GM19035 (cell line): ENCODE measurements around the gene LRWD1.
"Not testable (repeated sequence)": the region's sequence is repeated elsewhere in the genome, so short reads cannot be mapped to it uniquely, and the experiment has no call there.

Experiments used
- ATAC-seq: cut with Tn5 transposase; IDR thresholded peaks from one replicate; pipeline ENCODE4 v1.9.1; 2021; ENCODE audit not compliant: unreplicated experiment

The LRWD1 gene

DNA sequence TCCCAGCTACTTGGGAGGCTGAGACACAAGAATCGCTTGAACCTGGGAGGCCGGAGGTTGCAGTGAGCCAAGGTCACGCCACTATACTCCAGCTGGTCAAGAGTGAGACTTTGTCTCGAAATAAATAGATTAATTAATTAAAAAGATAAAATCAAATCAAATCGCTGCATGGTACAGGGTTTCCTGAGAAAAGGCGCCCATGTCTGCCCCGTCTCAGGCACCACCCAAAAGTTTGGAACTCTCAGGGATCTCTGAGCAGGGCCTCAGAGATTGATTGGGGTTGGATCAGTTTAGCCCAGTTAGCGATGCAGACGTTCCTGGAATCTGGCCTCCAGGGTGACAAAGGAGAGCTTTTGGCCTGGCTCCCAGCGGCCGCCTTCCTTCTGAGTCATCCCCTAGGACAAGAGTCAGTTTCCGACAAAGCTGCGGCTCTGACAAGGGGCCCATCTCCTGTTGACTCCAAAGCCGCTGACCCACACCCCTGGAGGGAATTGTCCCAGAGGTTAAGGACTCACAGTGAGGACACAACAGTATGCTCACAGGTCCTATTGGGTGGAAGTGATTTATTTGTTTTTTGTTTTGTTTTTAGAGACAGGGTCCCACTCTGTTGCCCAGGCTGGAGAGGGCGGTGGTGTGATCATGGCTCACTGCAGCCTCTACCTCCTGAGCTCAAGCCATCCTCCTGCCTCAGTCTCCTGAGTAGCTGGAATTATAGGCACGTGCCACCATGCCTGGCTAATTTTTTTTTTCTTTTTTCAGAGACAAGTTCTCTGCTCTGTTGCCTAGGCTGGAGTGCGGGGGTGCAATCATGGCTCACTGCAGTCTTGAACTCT is 24.6 kb upstream of the LRWD1 start:
- ATAC-seq = no peak

DNA sequence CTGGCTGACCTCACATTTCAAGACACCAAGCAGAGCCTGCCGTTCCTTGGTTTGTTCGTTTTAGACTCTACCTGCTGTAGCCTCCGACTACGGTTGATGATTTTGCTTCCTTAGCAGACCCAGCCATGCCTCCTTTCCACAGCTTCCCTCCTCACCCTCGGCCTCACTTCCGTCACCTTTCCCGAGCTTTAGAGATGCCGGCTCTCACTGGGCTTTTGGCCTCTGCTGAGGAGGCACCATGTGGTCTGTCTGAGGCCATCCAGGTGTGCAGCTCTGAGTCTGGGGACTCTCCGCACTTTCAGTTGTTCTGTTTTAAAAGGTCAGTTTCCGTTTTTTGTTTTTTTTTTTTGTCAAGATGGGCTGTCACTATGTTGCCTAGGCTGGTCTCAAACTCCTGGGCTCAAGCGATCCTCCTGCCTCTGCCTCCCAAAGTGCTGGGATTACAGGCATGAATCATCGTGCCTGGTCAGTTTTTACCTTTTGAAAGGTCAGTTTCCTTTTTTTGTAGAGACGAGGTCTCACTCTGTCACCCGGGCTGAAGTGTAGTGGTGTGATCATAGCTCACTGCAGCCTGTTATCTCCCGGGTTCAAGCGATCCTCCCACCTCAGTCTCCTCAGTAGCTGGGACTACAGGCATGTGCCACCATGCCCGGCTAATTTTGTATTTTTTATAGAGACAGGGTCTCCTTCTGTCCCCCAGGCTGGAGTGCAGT is 19.7 kb upstream of the LRWD1 start:
- peak; percentile 55 for ATAC-seq

DNA sequence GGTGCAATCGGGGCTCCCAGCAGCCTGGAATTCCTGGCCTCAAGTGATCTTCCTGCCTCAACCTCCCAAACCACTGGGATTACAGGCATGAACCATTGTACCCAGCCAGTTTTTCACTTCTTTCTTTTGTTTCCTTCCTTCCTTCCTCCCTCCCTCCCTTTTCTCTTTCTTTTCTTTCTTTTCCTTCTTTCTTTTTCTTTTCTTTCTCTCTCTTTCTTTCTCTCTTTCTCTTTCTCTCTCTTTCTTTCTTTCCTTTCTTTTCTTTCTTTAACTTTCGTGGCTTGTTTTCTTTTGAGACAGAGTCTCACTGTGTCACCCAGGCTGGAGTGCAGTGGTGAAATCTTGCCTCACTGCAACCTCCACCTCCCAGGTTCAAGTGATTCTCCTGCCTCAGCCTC is 19.1 kb upstream of the LRWD1 start:
- ATAC-seq = no peak

DNA sequence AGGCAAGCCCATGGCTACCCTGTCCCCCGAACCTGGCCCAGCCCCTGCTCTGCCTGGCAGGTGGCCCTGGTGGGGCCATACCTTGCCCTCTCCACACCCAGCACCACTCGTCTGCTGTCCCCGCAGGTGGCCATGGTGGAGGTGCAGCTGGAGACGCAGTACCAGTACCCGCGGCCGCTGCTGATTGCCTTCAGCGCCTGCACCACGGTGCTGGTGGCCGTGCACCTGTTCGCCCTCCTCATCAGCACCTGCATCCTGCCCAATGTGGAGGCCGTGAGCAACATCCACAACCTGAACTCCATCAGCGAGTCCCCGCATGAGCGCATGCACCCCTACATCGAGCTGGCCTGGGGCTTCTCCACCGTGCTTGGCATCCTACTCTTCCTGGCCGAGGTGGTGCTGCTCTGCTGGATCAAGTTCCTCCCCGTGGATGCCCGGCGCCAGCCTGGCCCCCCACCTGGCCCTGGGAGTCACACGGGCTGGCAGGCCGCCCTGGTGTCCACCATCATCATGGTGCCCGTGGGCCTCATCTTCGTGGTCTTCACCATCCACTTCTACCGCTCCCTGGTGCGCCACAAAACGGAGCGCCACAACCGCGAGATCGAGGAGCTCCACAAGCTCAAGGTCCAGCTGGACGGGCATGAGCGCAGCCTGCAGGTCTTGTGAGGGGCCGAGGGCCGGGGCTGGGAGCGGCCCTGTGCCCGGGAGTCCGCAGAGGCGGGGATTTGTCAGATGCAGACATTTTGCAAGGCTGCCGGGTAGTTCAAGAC is 18.2 kb upstream of the LRWD1 start:
- no peak for ATAC-seq

DNA sequence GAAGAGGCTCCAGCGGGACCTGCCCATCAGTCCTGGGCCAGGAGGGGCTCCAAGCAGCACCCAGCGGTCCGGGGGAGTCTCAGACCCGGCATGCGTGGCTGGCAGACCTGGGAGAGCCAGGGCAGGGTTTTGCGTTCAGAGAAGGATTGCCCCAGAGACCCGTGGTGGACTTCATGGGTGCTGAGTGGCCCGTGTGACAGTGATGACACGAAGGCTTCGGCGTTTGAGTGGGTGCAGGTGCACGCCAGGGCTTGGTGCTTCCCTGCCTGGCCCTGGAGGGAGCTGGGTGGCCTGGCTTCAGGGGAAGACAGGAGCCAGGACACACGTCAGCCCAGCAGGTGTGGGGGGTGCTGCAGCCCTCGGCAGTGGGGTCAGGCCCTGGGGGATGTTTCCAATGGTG is 17.5 kb upstream of the LRWD1 start:
- no peak for ATAC-seq

DNA sequence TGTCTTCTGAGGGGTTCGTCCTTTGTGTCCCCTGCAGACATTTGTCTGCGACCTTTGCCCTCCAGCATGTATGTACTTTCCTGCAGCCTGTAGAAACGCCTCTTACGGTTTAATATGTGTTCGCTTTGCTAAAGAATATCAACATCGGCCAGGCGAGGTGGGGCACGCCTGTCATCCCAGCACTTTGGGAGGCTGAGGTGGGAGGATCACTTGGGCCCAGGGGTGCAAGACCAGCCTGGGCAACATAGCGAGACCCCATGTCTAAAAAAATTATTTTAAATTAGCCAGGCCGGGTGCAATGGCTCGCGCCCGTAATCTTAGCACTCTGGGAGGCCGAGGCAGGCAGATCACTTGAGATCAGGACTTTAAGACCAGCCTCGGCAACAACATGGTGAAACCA is 15.6 kb upstream of the LRWD1 start:
- no peak for ATAC-seq

DNA sequence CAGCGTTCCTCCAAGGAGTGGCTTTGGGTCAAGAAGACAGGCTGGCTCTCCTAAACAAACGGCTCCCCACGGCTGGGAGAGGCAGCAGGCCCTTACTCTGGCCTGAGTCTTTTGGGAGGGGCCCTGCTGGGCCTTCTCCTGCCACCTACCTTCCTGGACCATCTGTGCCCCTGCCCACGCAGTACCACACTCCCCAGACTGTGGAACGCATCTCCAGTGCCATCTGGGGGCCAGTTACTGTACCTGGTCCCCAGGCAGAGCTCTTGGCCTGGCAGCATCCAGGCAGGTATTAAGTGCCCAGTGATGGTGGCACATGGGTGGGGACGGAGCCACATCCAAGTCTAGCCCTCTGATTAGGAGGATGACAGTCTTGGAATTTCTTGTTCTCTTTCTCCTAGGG is 14.5 kb upstream of the LRWD1 start:
- ATAC-seq = no peak

DNA sequence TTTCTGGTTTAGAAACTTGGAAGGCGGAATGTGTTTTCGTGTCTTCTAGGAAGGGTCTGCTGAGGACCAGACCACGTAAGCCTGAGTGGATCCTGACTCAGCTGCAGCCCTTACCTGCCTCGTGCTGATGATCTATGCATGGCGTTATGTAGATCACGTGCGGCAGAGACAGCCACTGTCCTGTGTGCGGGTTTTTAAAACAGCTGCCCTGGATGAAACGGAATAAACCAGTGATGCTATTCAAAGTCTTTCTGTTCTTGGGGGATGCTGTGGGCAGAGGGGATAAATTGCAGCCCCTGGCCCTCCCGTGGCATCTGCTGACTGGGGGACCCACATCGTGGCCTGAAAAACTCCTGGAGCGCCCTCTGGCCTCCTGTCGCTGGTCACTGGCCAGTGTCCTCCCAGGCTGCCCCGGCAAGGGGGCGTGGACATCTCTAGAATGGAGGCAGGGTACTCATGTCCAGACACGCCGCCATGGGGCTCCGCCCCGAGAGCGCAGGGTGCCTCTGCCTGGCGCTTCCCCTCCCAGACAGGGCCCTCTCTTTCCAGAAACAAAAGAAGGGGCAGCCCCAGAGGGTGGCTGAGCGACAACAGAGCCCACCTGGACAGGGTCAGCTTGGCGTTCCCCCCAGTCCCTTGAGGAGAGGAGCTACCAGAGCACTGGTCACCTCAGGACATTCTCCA is 13.3 kb upstream of the LRWD1 start:
- ATAC-seq = no peak

DNA sequence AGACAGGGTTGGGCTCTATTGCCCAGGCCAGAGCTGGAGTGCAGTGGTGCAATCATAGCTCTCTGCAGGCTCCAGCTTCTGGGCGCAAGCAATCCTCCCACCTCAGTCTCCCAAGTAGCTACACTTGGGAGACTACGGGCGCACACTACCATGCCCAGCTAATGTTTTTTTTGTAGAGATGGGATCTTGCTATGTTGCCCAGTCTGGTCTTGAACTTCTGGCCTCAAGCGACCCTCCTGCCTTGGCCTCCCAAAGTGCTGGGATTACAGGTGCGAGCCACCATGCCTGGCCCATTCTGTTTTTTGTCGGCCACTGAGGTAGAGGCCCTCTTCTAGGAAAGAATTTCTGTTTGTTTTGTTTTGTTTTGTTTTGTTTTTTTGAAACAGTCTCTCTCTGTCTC is 12.3 kb upstream of the LRWD1 start:
- ATAC-seq = no peak

DNA sequence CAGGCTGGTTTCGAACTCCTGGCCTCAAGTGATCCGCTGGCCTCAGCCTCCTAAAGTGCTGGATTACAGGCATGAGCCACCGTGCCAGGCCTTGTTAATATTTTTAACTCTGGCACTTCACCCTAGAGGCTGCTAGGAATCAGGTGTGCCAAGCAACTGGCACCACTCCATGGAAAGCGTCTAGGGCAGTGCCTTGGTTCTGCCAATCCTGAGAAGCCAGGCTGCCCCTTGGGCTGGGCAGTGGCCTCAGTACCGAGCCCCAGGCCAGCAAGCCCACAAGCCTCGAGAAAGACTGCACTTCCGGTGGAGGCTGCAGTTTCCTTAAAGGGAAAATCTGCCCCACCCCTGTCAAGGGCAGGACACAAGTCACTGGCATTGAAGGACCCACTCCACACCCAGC is 11.5 kb upstream of the LRWD1 start:
- no peak for ATAC-seq

DNA sequence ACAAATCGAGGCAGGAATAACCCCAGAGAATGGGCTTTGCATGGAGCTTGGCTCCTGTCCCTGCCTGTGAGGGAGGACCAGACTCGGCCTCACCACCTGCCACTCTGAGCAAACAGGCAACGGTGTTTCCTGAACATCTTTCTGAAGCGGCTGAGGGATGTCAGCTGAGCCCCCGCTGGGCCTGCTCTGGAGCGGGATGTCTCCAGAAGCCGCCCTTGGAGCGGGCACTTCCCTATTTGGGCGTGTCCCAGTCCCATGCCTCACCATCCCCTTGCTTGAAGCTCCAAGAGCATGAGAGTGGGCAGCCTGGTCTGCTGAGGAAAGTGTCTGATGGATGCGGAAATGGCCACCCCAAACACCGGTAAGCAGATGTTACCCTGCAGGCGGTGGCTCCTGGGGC is 10.3 kb upstream of the LRWD1 start:
- no peak for ATAC-seq

DNA sequence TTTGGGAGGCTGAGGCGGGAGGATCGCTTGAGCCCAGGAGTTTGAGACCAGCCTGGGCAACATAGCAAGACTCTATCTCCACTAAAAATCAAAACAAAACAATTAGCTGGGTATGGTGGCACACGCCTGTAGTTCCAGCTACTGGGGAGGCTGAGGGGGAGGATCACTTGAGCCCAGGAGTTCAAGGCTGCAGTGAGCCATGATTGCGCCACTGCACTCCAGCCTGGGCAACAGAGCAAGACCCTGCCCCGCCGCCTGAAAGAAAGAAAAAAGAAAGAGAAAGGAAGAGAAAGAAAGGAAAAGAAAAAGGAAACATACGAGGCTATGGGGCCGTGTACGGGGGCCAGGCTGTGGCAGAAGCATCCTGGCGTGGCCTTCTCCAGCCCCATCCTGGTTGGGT is 9.9 kb upstream of the LRWD1 start:
- not testable (repeated sequence) for ATAC-seq

DNA sequence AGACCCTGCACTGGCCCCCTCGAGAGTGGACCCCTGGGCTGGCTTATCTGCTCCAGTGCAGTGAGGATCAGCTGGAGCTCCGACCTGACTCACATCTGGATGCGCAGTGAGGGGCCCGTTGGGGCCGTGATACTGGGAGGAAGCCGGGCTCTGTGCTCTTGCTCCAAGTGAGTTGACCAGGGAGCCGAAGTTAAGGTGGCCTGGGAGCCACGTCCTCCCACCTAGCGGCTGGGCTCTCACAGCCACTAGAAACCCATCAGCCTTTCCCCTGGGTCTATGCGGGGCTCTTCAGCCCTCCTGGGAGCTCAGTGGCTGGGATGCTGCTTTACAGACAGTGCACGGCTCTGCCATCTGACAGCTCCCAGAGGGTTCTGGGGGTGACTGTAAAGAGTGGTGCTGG is 9.2 kb upstream of the LRWD1 start:
- ATAC-seq = no peak

DNA sequence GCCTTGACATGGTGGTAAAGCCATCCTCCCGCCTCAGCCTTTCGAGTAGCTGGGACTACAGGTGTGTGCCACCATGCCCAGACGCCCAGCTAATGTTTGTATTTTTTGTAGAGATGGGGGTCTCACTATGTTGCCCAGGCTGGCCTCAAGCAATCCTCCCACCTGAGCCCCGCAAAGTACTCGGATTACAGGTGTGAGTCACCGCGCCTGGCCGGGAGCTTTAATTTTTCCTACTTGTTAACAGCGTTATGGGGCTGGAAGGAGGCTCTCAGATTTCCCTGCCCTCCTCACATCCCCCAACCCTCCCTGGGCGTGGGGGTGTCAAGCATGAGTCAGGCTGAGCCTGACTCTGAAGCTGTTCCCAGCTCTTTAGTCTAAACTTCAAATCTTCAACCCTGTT is 8.5 kb upstream of the LRWD1 start:
- no peak for ATAC-seq

DNA sequence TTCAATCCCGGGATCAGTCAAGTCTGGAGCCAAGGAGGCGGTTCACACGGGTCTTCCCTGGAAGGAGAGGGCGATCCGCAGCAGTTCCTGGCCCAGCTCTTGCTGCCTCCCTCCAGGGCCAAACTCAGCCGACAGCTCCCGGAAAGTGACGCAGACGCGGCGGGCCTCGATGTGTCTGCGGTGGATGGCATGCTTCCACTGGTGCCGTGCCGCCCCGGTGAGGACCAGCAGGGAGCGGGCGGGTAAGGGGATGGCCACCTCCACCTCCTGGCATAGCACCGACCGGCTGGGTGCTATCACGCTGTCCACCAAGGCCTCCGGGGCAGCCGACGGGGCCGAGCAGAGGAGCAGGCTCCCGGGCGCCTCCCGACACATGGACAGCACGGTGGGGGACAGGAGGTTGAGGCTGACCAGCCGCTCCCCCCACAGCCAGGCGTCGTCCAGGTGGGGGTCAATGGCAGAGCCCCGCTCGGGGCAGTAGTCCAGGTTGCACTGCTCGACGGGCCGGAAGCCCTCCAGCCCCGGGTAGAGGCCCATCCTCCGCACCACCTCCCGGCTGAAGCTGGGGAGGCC is 7.3 kb upstream of the LRWD1 start:
- ATAC-seq = no peak

DNA sequence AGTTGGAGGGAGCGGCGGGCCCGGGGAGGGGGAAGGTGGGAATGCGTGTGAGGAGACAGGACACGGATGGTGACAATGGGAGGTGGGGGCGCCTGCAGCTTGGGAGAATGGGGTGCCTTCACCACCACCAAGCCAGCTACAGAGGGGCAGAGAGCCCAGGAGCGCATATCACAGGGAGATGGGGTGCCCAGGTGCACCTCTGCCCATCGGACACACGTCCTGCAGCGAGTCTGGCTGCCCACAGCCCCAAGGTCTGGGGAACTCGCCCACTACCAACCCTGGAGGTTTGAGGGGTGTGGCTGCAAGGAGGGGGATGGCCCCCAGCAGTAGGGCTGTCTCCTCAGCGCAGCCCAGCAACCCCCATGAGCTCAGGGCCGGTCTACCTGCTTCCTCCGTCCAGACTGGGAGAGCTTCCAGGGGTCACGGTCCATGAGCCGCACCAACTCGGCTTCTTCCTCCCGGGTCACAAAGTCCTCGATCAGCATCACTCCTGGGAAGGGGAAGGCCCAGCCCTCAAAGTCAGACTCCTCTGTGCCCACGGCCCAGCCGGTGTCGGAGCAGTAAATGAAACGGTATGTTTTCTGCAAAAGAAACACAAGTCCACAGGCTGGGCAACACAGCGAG is 5.5 kb upstream of the LRWD1 start:
- no peak for ATAC-seq

DNA sequence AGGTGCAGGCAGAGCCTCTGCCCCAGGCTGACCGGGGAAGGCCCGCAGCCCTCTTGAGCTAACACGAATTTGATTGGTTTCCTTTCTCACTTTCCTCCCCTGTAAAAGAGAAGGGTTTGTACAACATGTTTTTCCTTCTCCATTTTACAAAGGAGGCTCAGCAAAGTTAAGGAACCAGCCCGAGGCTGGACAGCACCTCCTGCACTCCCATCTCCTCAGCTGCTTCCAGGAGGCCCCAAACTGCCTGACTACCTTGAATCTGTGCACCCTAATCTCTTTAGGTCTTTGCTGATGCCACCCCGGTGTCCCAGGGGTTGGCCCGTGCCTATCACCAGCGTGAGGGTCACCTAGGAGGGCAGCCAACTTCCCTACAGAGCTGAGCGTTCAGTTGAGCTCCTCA is 4.3 kb upstream of the LRWD1 start:
- ATAC-seq = no peak

DNA sequence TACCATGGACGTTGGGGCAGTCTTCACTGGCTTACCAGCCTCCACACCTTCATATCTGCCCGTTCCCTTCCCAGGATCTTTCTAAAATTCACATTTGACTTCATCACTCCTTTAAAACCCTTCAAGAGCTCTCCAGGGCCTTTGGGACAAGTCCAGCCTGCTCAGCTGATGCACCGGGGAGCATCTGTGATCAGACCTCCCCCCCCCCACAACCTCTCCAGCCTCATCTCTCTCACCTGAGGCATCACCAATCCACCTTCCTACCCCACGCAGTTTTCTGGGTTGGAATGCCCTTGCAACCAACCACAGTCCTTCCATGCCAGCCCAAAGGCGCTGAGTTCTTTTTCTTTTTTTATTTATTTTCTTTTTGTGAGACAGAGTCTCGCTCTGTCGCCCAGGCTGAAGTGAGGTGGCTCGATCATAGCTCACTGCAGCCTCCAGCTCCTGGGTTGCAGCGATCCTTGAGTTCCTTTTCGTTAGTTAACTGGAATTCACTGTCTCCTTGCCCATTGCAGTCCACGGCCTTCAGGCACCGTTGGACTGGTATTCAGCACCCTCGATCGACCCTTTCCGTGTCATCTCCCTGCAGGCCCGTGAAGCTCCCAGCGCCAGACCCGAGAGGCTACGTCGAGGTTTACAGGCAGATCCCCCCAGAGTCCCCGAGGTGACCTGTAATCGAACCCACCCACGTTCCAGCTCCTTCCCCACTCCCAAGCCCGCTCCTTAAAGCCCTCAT is 775 bp upstream of the LRWD1 start:
- peak; percentile 4 for ATAC-seq

DNA sequence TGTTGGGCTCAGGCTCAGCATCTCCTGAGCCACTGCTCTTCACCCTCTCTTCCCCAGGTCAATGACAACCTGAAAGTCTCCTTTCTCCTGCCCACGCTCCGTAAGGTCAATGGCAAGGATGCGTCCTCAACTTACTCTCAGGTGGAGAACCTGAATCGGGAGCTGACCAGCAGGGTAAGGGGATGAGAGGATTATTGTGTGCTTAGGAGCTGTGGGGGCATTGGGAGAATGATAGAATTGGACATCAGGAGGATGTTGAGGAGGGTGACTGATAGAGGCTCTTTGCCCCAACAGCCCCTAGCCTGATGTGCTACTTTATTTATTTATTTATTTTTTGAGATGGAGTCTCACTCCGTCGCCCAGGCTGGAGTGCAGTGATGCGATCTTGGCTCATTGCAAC is 1.3 kb downstream of the LRWD1 start:
- no peak for ATAC-seq
